Nephron progenitor cell (in vitro differentiated cells): ENCODE data around the gene ANXA1.

Source experiments
- DNase-seq: peaks from one replicate; pipeline ENCODE4 v3.0.0; 2021
- H3K27ac Mint-ChIP-seq: 2 replicates; pipeline ENCODE4 v1.8.0; 2021; ENCODE audit warnings: mild to moderate bottlenecking, moderate library complexity, mixed read lengths
- H3K27me3 Mint-ChIP-seq: 2 replicates; pipeline ENCODE4 v1.8.0; 2021; ENCODE audit warnings: mild to moderate bottlenecking, low read depth, mixed read lengths; ENCODE audit not compliant: poor library complexity
- H3K36me3 Mint-ChIP-seq: 2 replicates; pipeline ENCODE4 v1.8.0; 2021; ENCODE audit warnings: low read depth, mixed read lengths
- H3K4me1 Mint-ChIP-seq: 2 replicates; pipeline ENCODE4 v1.8.0; 2021; ENCODE audit warnings: mixed read lengths
- H3K4me3 Mint-ChIP-seq: 2 replicates; pipeline ENCODE4 v1.8.0; 2021; ENCODE audit warnings: mild to moderate bottlenecking, moderate library complexity, mixed read lengths
- H3K9me3 Mint-ChIP-seq: 2 replicates; pipeline ENCODE4 v1.8.0; 2021; ENCODE audit warnings: mild to moderate bottlenecking, moderate library complexity, mixed read lengths
- CTCF ChIP-seq: fragments of 200-600 bp; sonication (generic); IDR thresholded peaks from 2 replicates; pipeline ENCODE4 v1.5.0; 2021; ENCODE audit warnings: antibody characterized with exemption

The ANXA1 gene

GRCh38 chr9:73173557-73174329 is 22.1 kb downstream of the ANXA1 start:
- Mint-ChIP-seq H3K4me3 (no peak overlapping the region), H3K27ac (no peak overlapping the region), H3K4me1 (peaks cover 18% of the 10 kb centered on the region), H3K36me3 (no peaks in the 10 kb centered on the region), H3K27me3 (peaks cover 8% of the 10 kb centered on the region), H3K9me3 (no peaks in the 10 kb centered on the region)
- TF ChIP-seq CTCF, result no peak
- no peak for DNase-seq

GRCh38 chr9:73174330-73174980 is 22.8 kb downstream of the ANXA1 start:
- no peak for DNase-seq
- Mint-ChIP-seq H3K4me3 (no peak overlapping the region), H3K4me1 (peaks cover 25% of the 10 kb centered on the region), H3K27ac (no peak overlapping the region), H3K36me3 (no peaks in the 10 kb centered on the region), H3K27me3 (peaks cover 8% of the 10 kb centered on the region), H3K9me3 (no peaks in the 10 kb centered on the region)
- TF ChIP-seq CTCF, result no peak

GRCh38 chr9:73176450-73176875 is 24.8 kb downstream of the ANXA1 start:
- Mint-ChIP-seq H3K4me1 (peaks cover 29% of the 10 kb centered on the region), H3K4me3 (no peak overlapping the region), H3K27me3 (peaks cover 8% of the 10 kb centered on the region), H3K9me3 (no peaks in the 10 kb centered on the region), H3K27ac (no peak overlapping the region), H3K36me3 (no peaks in the 10 kb centered on the region)
- no peak for TF ChIP-seq CTCF
- no peak for DNase-seq

- no peak for TF ChIP-seq CTCF
- Mint-ChIP-seq H3K27me3 (peaks cover 8% of the 10 kb centered on the region), H3K9me3 (no peaks in the 10 kb centered on the region)
Measured at GRCh38 chr9:73178044-73178443, 26.4 kb downstream of the ANXA1 start.

GRCh38 chr9:73179589-73179988 is 27.9 kb downstream of the ANXA1 start:
- Mint-ChIP-seq H3K4me3 (no peak overlapping the region), H3K4me1 (peaks cover 18% of the 10 kb centered on the region), H3K27ac (peak overlapping the region; percentile 82), H3K9me3 (no peaks in the 10 kb centered on the region), H3K36me3 (no peaks in the 10 kb centered on the region), H3K27me3 (peaks cover 3% of the 10 kb centered on the region)
- TF ChIP-seq CTCF, result no peak
- DNase-seq, result no peak

More at GRCh38 chr9:73178044-73178443, 26.4 kb downstream of the ANXA1 start:
- Mint-ChIP-seq H3K4me3 (no peak overlapping the region), H3K27ac (no peak overlapping the region), H3K4me1 (peaks cover 18% of the 10 kb centered on the region), H3K36me3 (no peaks in the 10 kb centered on the region)
- no peak for DNase-seq
